WTC11 (cell line): ENCODE measurements around the gene UGT1A10. TPM values are rescaled to one million over a fixed set of nuclear protein-coding genes. Genes with fewer than 3 reads are reported as not detected.

Source experiments
- ATAC-seq: fragments of 200-7000 bp; cut with Tn5 transposase; 2 replicates; pipeline ENCODE4 v1.10.0; 2021; ENCODE audit warnings: mild to moderate bottlenecking, moderate library complexity
- CTCF ChIA-PET: fragments of 300-600 bp; sonication (Branson Sonifier 250); formaldehyde crosslinking; loops from one replicate; lab custom pipeline; 2021; ENCODE audit warnings: antibody characterized with exemption; lab: Charles Lee
- POLR2A ChIA-PET: fragments of 350-600 bp; sonication (Branson Sonifier 250); formaldehyde crosslinking; loops from one replicate; lab custom pipeline; 2021; ENCODE audit warnings: antibody characterized with exemption; lab: Charles Lee
- DNase-seq: peaks from one replicate; pipeline ENCODE4 v3.0.0; 2021; ENCODE audit warnings: low spot score
- H3K27ac Mint-ChIP-seq: 2 replicates; pipeline ENCODE4 v1.8.0; 2021; ENCODE audit warnings: mixed read lengths
- H3K27me3 Mint-ChIP-seq: 2 replicates; pipeline ENCODE4 v1.8.0; 2021; ENCODE audit warnings: low read depth, mild to moderate bottlenecking, moderate library complexity, mixed read lengths
- H3K36me3 Mint-ChIP-seq: 2 replicates; pipeline ENCODE4 v1.8.0; 2021; ENCODE audit warnings: mixed read lengths
- H3K4me1 Mint-ChIP-seq: 2 replicates; pipeline ENCODE4 v1.8.0; 2022; ENCODE audit warnings: mixed read lengths
- H3K4me3 Mint-ChIP-seq: 2 replicates; pipeline ENCODE4 v1.8.0; 2021; ENCODE audit warnings: mild to moderate bottlenecking, moderate library complexity, mixed read lengths
- H3K9me3 Mint-ChIP-seq: 2 replicates; pipeline ENCODE4 v1.8.0; 2021; ENCODE audit warnings: mixed read lengths
- CBFB ChIP-seq: sonication (generic); formaldehyde crosslinking; IDR thresholded peaks from 2 replicates; pipeline ENCODE4 v1.8.1; 2022; ENCODE audit warnings: mild to moderate bottlenecking, low read depth, missing genetic modification reagents
- CREB1 ChIP-seq: sonication (generic); formaldehyde crosslinking; IDR thresholded peaks from 2 replicates; pipeline ENCODE4 v1.8.0; 2023; ENCODE audit warnings: mild to moderate bottlenecking, missing genetic modification reagents
- ETV6 ChIP-seq: sonication (generic); formaldehyde crosslinking; IDR thresholded peaks from 2 replicates; pipeline ENCODE4 v1.8.1; 2022; ENCODE audit warnings: mild to moderate bottlenecking, missing genetic modification reagents
- FOXJ3 ChIP-seq: sonication (generic); formaldehyde crosslinking; IDR thresholded peaks from 2 replicates; pipeline ENCODE4 v1.9.0; 2021; ENCODE audit warnings: missing genetic modification reagents, mild to moderate bottlenecking, borderline replicate concordance
- HMGA2 ChIP-seq: fragments of 250-450 bp; sonication (Bioruptor Pico); IDR thresholded peaks from 2 replicates; pipeline ENCODE4 v1.4.0; 2021; ENCODE audit warnings: mild to moderate bottlenecking, moderate library complexity
- MYBL2 ChIP-seq: sonication (generic); formaldehyde crosslinking; IDR thresholded peaks from 2 replicates; pipeline ENCODE4 v1.8.1; 2023; ENCODE audit warnings: mild to moderate bottlenecking, moderate library complexity, missing genetic modification reagents
- NFYB ChIP-seq: sonication (generic); formaldehyde crosslinking; conservative IDR thresholded peaks from 2 replicates; pipeline ENCODE4 v1.8.0; 2022; ENCODE audit warnings: low read depth, missing genetic modification reagents
- NR2C2 ChIP-seq: sonication (generic); formaldehyde crosslinking; IDR thresholded peaks from 2 replicates; pipeline ENCODE4 v1.8.0; 2022; ENCODE audit warnings: mild to moderate bottlenecking, missing genetic modification reagents
- SOX15 ChIP-seq: fragments of 250-450 bp; sonication (Bioruptor Pico); IDR thresholded peaks from 2 replicates; pipeline ENCODE4 v1.9.0; 2021; ENCODE audit warnings: mild to moderate bottlenecking
- SP1 ChIP-seq: sonication (generic); formaldehyde crosslinking; conservative IDR thresholded peaks from 2 replicates; pipeline ENCODE4 v1.8.1; 2022; ENCODE audit warnings: missing genetic modification reagents
- ZNF219 ChIP-seq: sonication (generic); formaldehyde crosslinking; IDR thresholded peaks from 2 replicates; pipeline ENCODE4 v1.8.0; 2023; ENCODE audit warnings: missing genetic modification reagents, mild to moderate bottlenecking, borderline replicate concordance
- ZNF396 ChIP-seq: fragments of 250-450 bp; sonication (Bioruptor Pico); IDR thresholded peaks from 2 replicates; pipeline ENCODE4 v1.8.0; 2021; ENCODE audit warnings: mild to moderate bottlenecking, moderate library complexity, borderline replicate concordance
- total RNA-seq: library from RNA; stranded (reverse); gene quantifications from 3 replicates; pipeline ENCODE4 v1.2.3, GENCODE V29; 2021
- TF ChIP-seq, protein P1 (sequence below): sonication (generic); formaldehyde crosslinking; IDR thresholded peaks from 2 replicates; pipeline ENCODE4 v1.8.0; 2023; ENCODE audit warnings: missing genetic modification reagents
- TF ChIP-seq, protein P2 (sequence below): sonication (generic); formaldehyde crosslinking; IDR thresholded peaks from 2 replicates; pipeline ENCODE4 v1.8.1; 2023; ENCODE audit warnings: mild to moderate bottlenecking, missing genetic modification reagents, moderate library complexity
- TF ChIP-seq, protein P3 (sequence below): sonication (generic); formaldehyde crosslinking; IDR thresholded peaks from 2 replicates; pipeline ENCODE4 v1.8.1; 2022; ENCODE audit warnings: mild to moderate bottlenecking, moderate library complexity, missing genetic modification reagents
- TF ChIP-seq, protein P4 (sequence below): sonication (generic); formaldehyde crosslinking; IDR thresholded peaks from 2 replicates; pipeline ENCODE4 v1.8.1; 2023; ENCODE audit warnings: mild to moderate bottlenecking, missing genetic modification reagents
- TF ChIP-seq, protein P5 (sequence below): fragments of 200-600 bp; IDR thresholded peaks from 2 replicates; pipeline ENCODE4 v1.8.0; 2022; ENCODE audit warnings: antibody characterized with exemption
- TF ChIP-seq, protein P6 (sequence below): sonication (generic); formaldehyde crosslinking; IDR thresholded peaks from 2 replicates; pipeline ENCODE4 v1.8.1; 2022; ENCODE audit warnings: low read depth, missing genetic modification reagents, borderline replicate concordance
- TF ChIP-seq, protein P7 (sequence below): sonication (generic); formaldehyde crosslinking; IDR thresholded peaks from 2 replicates; pipeline ENCODE4 v1.8.1; 2023; ENCODE audit warnings: mild to moderate bottlenecking, moderate library complexity, missing genetic modification reagents
- TF ChIP-seq, protein P8 (sequence below): fragments of 250-450 bp; sonication (Bioruptor Pico); conservative IDR thresholded peaks from 2 replicates; pipeline ENCODE4 v1.9.0; 2021; ENCODE audit warnings: mild to moderate bottlenecking
- TF ChIP-seq, protein P9 (sequence below): fragments of 250-450 bp; sonication (Bioruptor Pico); IDR thresholded peaks from 2 replicates; pipeline ENCODE4 v1.9.0; 2021; ENCODE audit warnings: mild to moderate bottlenecking

UGT1A10 gene
- total RNA-seq, 1 experiment from 2014 or later, result not detected

DNA sequence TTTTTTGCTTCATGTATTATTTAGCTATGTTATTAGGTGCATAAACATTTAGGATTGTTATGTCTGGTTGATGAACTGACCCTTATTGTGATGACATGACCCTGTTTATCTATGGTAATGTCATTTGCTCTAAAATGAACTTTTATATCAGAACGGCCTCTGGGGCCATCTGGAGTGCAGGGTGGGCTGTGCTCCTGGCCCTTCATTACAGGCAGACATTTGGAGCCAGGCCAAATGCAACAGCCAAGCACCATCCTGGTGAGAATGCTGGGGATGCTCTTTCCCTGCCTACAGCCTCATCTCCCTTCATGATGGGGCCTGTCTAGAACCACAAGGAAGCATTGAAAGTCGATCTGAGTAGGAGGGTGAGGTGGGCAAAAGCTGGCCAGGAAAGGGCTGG lies 180.1 kb downstream of the UGT1A10 start (continued):
- TF ChIP-seq NFYB (CRISPR knock-in tag) (no peak), ZNF219 (CRISPR knock-in tag) (no peak)
- TF ChIP-seq, protein P1, sequence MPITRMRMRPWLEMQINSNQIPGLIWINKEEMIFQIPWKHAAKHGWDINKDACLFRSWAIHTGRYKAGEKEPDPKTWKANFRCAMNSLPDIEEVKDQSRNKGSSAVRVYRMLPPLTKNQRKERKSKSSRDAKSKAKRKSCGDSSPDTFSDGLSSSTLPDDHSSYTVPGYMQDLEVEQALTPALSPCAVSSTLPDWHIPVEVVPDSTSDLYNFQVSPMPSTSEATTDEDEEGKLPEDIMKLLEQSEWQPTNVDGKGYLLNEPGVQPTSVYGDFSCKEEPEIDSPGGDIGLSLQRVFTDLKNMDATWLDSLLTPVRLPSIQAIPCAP, result no peak
- TF ChIP-seq, protein P2, sequence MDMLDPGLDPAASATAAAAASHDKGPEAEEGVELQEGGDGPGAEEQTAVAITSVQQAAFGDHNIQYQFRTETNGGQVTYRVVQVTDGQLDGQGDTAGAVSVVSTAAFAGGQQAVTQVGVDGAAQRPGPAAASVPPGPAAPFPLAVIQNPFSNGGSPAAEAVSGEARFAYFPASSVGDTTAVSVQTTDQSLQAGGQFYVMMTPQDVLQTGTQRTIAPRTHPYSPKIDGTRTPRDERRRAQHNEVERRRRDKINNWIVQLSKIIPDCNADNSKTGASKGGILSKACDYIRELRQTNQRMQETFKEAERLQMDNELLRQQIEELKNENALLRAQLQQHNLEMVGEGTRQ, result no peak
- TF ChIP-seq, protein P3, sequence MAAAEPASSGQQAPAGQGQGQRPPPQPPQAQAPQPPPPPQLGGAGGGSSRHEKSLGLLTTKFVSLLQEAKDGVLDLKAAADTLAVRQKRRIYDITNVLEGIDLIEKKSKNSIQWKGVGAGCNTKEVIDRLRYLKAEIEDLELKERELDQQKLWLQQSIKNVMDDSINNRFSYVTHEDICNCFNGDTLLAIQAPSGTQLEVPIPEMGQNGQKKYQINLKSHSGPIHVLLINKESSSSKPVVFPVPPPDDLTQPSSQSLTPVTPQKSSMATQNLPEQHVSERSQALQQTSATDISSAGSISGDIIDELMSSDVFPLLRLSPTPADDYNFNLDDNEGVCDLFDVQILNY (CRISPR knock-in tag), result no peak

DNA sequence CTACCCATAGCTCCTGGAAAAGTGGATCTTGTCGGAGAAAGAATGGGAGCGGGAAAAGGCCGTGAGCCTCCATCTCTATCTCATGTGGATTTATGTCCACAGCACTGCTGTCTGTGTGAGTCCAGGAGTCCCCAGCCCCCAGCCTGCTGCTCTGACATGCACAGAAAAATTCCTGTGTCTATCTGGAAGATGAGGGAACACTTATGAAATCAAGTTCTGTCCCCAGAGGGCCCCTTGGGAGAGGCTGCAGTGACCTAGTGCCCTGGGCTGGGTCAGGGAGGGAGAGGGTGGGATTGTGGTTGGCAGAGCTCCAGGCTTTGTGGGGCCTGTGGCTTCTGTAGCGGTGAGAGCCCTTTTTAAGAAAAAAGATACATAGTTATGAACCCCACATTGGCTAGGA lies 180.5 kb downstream of the UGT1A10 start:
- no peak overlapping the region for H3K27ac Mint-ChIP-seq
- DNase-seq, result no peak
- TF ChIP-seq, protein P3 (CRISPR knock-in tag), result no peak
- TF ChIP-seq NR2C2 (CRISPR knock-in tag), result no peak
- TF ChIP-seq MYBL2, result no peak
- TF ChIP-seq, protein P4, sequence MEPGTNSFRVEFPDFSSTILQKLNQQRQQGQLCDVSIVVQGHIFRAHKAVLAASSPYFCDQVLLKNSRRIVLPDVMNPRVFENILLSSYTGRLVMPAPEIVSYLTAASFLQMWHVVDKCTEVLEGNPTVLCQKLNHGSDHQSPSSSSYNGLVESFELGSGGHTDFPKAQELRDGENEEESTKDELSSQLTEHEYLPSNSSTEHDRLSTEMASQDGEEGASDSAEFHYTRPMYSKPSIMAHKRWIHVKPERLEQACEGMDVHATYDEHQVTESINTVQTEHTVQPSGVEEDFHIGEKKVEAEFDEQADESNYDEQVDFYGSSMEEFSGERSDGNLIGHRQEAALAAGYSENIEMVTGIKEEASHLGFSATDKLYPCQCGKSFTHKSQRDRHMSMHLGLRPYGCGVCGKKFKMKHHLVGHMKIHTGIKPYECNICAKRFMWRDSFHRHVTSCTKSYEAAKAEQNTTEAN (CRISPR knock-in tag), result no peak
- no peak for TF ChIP-seq ETV6
- no peak for TF ChIP-seq SOX15 (CRISPR knock-in tag)
- TF ChIP-seq SP1 (CRISPR knock-in tag), result no peak
- TF ChIP-seq, protein P5, sequence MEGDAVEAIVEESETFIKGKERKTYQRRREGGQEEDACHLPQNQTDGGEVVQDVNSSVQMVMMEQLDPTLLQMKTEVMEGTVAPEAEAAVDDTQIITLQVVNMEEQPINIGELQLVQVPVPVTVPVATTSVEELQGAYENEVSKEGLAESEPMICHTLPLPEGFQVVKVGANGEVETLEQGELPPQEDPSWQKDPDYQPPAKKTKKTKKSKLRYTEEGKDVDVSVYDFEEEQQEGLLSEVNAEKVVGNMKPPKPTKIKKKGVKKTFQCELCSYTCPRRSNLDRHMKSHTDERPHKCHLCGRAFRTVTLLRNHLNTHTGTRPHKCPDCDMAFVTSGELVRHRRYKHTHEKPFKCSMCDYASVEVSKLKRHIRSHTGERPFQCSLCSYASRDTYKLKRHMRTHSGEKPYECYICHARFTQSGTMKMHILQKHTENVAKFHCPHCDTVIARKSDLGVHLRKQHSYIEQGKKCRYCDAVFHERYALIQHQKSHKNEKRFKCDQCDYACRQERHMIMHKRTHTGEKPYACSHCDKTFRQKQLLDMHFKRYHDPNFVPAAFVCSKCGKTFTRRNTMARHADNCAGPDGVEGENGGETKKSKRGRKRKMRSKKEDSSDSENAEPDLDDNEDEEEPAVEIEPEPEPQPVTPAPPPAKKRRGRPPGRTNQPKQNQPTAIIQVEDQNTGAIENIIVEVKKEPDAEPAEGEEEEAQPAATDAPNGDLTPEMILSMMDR, result no peak
- TF ChIP-seq HMGA2 (CRISPR knock-in tag), result no peak
- TF ChIP-seq, protein P6, sequence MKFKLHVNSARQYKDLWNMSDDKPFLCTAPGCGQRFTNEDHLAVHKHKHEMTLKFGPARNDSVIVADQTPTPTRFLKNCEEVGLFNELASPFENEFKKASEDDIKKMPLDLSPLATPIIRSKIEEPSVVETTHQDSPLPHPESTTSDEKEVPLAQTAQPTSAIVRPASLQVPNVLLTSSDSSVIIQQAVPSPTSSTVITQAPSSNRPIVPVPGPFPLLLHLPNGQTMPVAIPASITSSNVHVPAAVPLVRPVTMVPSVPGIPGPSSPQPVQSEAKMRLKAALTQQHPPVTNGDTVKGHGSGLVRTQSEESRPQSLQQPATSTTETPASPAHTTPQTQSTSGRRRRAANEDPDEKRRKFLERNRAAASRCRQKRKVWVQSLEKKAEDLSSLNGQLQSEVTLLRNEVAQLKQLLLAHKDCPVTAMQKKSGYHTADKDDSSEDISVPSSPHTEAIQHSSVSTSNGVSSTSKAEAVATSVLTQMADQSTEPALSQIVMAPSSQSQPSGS (CRISPR knock-in tag), result no peak
- no peak for TF ChIP-seq CREB1 (CRISPR knock-in tag)
- TF ChIP-seq, all 79 proteins: peak for 0
- no peaks in the 10 kb centered on the region for H3K4me1 Mint-ChIP-seq
- no peak for ATAC-seq
- H3K27me3 Mint-ChIP-seq, result no peaks in the 10 kb centered on the region
- ChIA-PET POLR2A (no interaction called here), CTCF (no interaction called here)
- H3K4me3 Mint-ChIP-seq, result no peak overlapping the region
- H3K36me3 Mint-ChIP-seq, result no peaks in the 10 kb centered on the region
- H3K9me3 Mint-ChIP-seq, result peaks cover 7% of the 10 kb centered on the region; the same call in 1 of the 2 replicates

DNA sequence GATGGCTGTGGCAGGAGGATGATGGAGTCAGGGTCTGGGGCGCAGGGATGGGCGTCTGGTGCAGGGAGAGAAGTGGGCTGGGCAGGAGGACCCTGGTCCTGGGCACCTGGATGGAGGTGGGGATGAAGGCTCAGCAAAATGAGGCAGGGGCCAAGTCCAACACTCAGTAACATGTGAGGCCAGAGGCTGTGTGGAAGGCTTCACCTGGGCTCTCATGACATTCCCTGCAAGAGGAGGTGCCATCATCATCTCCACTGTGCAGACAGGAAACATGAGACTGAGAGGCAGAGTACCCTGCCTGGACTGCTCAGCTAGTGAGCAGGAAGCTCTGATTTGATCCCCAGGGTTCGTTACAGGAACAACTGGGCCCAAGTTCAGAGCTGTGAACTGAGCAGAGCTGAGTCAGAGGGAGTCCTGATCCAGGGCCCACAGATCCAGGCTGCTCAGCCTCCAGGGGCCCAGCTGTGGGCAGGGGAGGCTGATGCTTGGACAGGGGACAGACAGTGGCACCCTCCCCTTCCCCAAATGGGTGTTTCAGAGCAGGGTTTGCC lies 181.2 kb downstream of the UGT1A10 start:
- Mint-ChIP-seq H3K9me3 (peaks cover 7% of the 10 kb centered on the region; the same call in 1 of the 2 replicates), H3K4me3 (no peak overlapping the region), H3K4me1 (no peaks in the 10 kb centered on the region), H3K27ac (no peak overlapping the region), H3K36me3 (no peaks in the 10 kb centered on the region), H3K27me3 (no peaks in the 10 kb centered on the region)
- ATAC-seq (no peak), DNase-seq (no peak)
- POLR2A ChIA-PET, result no interaction called here
- CTCF ChIA-PET, result no interaction called here
- TF ChIP-seq CBFB, result no peak
- TF ChIP-seq FOXJ3 (CRISPR knock-in tag), result no peak
- TF ChIP-seq, protein P7, sequence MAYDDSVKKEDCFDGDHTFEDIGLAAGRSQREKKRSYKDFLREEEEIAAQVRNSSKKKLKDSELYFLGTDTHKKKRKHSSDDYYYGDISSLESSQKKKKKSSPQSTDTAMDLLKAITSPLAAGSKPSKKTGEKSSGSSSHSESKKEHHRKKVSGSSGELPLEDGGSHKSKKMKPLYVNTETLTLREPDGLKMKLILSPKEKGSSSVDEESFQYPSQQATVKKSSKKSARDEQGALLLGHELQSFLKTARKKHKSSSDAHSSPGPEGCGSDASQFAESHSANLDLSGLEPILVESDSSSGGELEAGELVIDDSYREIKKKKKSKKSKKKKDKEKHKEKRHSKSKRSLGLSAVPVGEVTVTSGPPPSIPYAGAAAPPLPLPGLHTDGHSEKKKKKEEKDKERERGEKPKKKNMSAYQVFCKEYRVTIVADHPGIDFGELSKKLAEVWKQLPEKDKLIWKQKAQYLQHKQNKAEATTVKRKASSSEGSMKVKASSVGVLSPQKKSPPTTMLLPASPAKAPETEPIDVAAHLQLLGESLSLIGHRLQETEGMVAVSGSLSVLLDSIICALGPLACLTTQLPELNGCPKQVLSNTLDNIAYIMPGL, result no peak
- no peak for TF ChIP-seq SOX15 (CRISPR knock-in tag)
- TF ChIP-seq ZNF396, result no peak
- TF ChIP-seq, protein P8, sequence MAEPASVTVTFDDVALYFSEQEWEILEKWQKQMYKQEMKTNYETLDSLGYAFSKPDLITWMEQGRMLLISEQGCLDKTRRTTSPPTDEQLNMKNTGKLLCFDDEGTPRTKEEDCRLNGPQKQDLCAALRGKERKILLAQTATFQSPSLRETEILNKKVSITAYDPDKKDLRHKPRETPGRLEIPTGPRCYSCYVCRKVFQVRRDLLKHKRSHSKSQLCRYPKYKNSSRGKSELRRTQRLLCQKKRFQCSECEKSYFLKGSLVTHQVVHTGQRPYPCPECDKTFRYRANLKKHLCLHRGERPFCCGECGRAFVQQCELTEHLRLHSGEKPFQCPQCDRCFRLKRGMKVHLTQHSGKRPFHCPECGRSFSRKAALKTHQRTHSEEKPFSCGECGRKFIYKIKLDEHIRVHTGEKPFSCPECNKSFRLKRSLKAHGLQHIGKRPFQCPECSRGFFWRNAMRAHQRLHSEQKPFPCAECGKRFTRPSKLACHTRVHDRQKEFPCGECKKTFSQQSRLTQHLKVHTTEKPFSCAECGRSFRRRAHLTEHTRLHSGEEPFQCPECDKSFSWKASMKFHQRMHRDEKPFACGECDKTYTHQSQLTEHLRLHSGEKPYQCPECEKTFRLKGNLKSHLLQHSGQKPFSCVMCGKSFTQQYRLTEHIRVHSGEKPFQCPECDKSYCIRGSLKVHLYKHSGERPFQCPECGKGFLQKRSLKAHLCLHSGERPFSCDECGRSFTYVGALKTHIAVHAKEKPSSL (CRISPR knock-in tag), result no peak
- TF ChIP-seq, protein P9, sequence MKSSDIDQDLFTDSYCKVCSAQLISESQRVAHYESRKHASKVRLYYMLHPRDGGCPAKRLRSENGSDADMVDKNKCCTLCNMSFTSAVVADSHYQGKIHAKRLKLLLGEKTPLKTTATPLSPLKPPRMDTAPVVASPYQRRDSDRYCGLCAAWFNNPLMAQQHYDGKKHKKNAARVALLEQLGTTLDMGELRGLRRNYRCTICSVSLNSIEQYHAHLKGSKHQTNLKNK (CRISPR knock-in tag), result no peak
